Testis (tissue), 3 donors: Measurements from ENCODE around the gene ZBTB7C. TPM values are rescaled to one million over a fixed set of nuclear protein-coding genes. Genes with fewer than 3 reads are reported as not detected.
"Not testable (repeated sequence)": the region's sequence is repeated elsewhere in the genome, so short reads cannot be mapped to it uniquely, and the experiment has no call there.

ENCODE experiments used
- DNase-seq: peaks from one replicate; pipeline ENCODE4 v3.0.0-alpha.2; 2019
- H3K27ac ChIP-seq, 2 donors: fragments of 200-600 bp; sonication (generic); one replicate each; pipeline ENCODE4 v1.5.1; 2019
- H3K27me3 ChIP-seq: fragments of 200-600 bp; sonication (generic); one replicate; pipeline ENCODE4 v1.5.1; 2019
- H3K36me3 ChIP-seq: fragments of 200-600 bp; sonication (generic); one replicate; pipeline ENCODE4 v1.5.1; 2017; ENCODE audit warnings: low read depth; ENCODE audit errors: missing control alignments
- H3K4me1 ChIP-seq: fragments of 200-600 bp; sonication (generic); one replicate; pipeline ENCODE4 v1.5.1; 2019
- H3K4me3 ChIP-seq, 2 donors: fragments of 200-600 bp; sonication (generic); one replicate each; pipeline ENCODE4 v1.5.1; 2017 to 2019
- H3K9me3 ChIP-seq: fragments of 200-600 bp; sonication (generic); one replicate; pipeline ENCODE4 v1.5.1; 2017
- POLR2A ChIP-seq: fragments of 450-650 bp; IDR thresholded peaks from one replicate; pipeline ENCODE4 v1.6.1; 2017; ENCODE audit warnings: antibody characterized with exemption, mild to moderate bottlenecking, moderate library complexity
- WGBS, 2 donors: methylation state at CpG; one replicate each; pipeline ENCODE4 v1.1.5; 2018; 5-methylcytosine and 5-hydroxymethylcytosine counted together
- intact Hi-C: fragments of 100-400 bp; cut with DNase I; formaldehyde crosslinking; loops from one replicate; pipeline ENCODE4 v1.15.1; 2023; ENCODE audit warnings: low total_unique reads
- polyA plus RNA-seq: library from polyadenylated mRNA; stranded (reverse); fragments of 350-450 nt; fragmentation: Illumina TruSeq; extraction: RNeasy Lipid Tissue Mini Kit (QIAGEN cat#74804); gene quantifications from one replicate; pipeline ENCODE4 v1.2.3, GENCODE V29; 2014; ENCODE audit warnings: low read depth, low replicate concordance; ENCODE audit not compliant: insufficient read depth
- total RNA-seq, 2 donors: library from RNA; depleted of rRNA; stranded (reverse); fragments of >200 nt; gene quantifications; one replicate each; pipeline ENCODE4 v1.2.3, GENCODE V29; 2016
- TF ChIP-seq, protein P1 (sequence below), 3 experiments: fragments of 450-650 bp in 2 of 3; fragments of 200-600 bp in 1 of 3; sonication (generic) in 1 of 3; IDR thresholded peaks; one replicate each; pipeline ENCODE4 v1.5.1; 2016 to 2019; ENCODE audit warnings: antibody characterized with exemption in 3 of 3, mild to moderate bottlenecking in 2 of 3, moderate library complexity in 1 of 3

Gene ZBTB7C
- total and polyA plus RNA-seq, 3 donors from 2014 or later = 14.1 to 65.4 (median 42.4) TPM

DNA sequence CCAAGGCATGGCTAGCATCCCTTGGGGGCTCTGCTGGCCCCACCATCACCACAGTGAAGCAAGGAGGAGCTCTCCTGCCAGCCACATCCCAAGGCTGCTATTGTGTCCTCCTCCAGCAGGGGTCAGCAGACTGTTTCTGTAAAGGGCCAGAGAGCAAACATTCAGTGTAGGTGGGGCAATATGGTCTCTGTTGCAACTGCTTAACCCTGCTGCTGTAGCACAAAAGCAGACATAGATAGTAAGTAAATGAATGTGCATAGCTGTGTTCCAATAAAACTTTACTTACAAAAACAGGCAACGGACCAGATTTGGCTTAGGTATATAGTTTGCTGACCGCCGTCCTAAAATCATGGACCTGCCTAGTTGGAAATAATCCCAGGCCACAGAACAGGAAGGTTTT lies 36.4 kb upstream of the ZBTB7C start:
- 73 to 76% methylated on average over 3 of the region's 3 CpGs for WGBS, 2 donors
- intact Hi-C loops = no loop called here
- no peak overlapping the region for H3K4me3 ChIP-seq
- no peaks in the 10 kb centered on the region for H3K27me3 ChIP-seq
- H3K9me3 ChIP-seq = no peaks in the 10 kb centered on the region
- H3K4me1 ChIP-seq = peaks cover 29% of the 10 kb centered on the region
- H3K36me3 ChIP-seq = no peaks in the 10 kb centered on the region
- DNase-seq = peak; percentile 88
- TF ChIP-seq POLR2A = no peak
- TF ChIP-seq, protein P1, sequence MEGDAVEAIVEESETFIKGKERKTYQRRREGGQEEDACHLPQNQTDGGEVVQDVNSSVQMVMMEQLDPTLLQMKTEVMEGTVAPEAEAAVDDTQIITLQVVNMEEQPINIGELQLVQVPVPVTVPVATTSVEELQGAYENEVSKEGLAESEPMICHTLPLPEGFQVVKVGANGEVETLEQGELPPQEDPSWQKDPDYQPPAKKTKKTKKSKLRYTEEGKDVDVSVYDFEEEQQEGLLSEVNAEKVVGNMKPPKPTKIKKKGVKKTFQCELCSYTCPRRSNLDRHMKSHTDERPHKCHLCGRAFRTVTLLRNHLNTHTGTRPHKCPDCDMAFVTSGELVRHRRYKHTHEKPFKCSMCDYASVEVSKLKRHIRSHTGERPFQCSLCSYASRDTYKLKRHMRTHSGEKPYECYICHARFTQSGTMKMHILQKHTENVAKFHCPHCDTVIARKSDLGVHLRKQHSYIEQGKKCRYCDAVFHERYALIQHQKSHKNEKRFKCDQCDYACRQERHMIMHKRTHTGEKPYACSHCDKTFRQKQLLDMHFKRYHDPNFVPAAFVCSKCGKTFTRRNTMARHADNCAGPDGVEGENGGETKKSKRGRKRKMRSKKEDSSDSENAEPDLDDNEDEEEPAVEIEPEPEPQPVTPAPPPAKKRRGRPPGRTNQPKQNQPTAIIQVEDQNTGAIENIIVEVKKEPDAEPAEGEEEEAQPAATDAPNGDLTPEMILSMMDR (IDR thresholded peaks at IDR 0.05) = peak; percentile 64 to 84 (median 82)
- H3K27ac ChIP-seq = no peak overlapping the region

DNA sequence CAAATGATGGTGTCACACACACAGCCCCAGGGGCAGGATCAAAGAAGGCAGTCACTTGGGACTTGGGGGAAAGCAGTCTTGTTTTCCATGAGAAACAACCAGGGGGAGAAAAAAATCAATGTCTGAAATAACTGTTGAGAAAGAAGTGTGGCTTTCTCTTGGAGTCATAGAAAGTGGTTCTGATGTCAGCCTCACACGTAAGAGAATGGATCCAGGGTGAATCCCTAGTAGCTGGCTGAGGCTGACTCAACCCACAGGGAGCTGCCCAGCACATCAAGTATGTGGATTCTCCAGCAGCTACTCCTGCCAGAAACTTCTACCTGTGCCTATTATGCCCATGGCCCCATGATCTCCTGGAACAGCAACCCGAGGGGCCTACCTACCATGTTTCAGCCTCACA lies 33.6 kb upstream of the ZBTB7C start:
- no peak for TF ChIP-seq POLR2A
- TF ChIP-seq, protein P1 (IDR thresholded peaks at IDR 0.05) = no peak
- H3K4me3 ChIP-seq = no peak overlapping the region
- H3K36me3 ChIP-seq = no peaks in the 10 kb centered on the region
- DNase-seq = no peak
- H3K27ac ChIP-seq = no peak overlapping the region
- WGBS, 2 donors = 83 to 88% methylated on average over 2 of the region's 2 CpGs
- intact Hi-C loops = loop anchor here (5.0 kb wide), 1 partner anchor 415 kb away; no protein-coding TSS in a partner anchor
- no peaks in the 10 kb centered on the region for H3K27me3 ChIP-seq
- H3K4me1 ChIP-seq = peaks cover 24% of the 10 kb centered on the region
- no peaks in the 10 kb centered on the region for H3K9me3 ChIP-seq

DNA sequence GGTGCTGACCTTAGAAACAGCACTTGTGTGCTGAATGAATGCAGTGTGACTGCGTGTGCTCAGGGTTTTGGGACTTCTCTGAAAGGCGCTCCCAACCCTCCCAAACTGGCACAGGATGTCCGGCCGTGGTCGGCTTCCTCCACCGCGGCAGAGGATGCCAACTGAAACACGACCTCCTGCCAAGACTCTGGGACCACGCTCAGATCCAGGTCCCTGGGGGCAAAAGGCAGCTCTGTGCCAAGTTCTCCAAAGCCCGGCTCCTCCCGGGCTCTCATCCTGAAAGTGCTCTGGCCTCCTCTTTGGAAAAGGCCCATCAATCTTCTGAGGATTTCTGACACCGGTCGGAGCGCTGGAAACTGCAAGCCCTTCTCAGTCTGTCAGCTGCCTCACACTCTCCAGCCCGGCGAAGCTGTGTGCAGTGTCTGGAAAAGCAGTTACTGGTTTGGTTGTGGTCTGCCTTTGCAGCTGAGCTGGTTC lies 32.3 kb upstream of the ZBTB7C start:
- DNase-seq = peak; percentile 40
- WGBS, 2 donors = 41% methylated on average over 16 of the region's 16 CpGs; no CpG with 5 or more reads in 1 of the 2 donors
- Histone ChIP-seq H3K4me3 (no peak overlapping the region), H3K9me3 (no peaks in the 10 kb centered on the region), H3K27me3 (no peaks in the 10 kb centered on the region), H3K36me3 (no peaks in the 10 kb centered on the region), H3K4me1 (peaks cover 17% of the 10 kb centered on the region), H3K27ac (peak overlapping the region in 1 of 2 donors; percentile 56)
- TF ChIP-seq, protein P1 (IDR thresholded peaks at IDR 0.05) = no peak
- no peak for TF ChIP-seq POLR2A
- intact Hi-C loops = loop anchor here (5.0 kb wide), 1 partner anchor 414 kb away; no protein-coding TSS in a partner anchor

DNA sequence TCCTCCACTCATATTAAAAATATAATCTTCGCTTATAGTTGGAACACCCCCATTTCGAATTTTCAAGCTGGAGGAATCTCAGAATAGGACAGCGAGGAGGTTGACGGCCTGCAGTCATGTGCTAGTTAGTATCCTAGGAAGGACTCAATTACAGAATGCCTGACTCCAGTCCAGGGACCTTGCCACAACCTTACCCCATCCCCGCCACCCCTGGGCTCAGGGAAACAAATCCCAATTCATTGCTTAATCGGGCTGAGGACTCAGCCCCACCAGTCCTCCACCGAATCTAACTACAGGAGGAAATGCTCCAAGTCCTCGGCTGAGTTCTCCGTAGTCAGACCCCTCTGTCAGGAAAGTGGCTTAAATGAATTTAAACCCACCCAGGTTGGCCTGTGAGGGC lies 31.7 kb upstream of the ZBTB7C start:
- TF ChIP-seq, protein P1 (IDR thresholded peaks at IDR 0.05) = no peak
- WGBS, 2 donors = 76 to 93% methylated on average over 5 to 9 of the region's 9 CpGs
- peak overlapping the region; percentile 55 to 56 for H3K27ac ChIP-seq
- H3K36me3 ChIP-seq = no peaks in the 10 kb centered on the region
- no peaks in the 10 kb centered on the region for H3K9me3 ChIP-seq
- intact Hi-C loops = loop anchor here (5.0 kb wide), 1 partner anchor 414 kb away; no protein-coding TSS in a partner anchor
- no peak overlapping the region for H3K4me3 ChIP-seq
- peaks cover 15% of the 10 kb centered on the region for H3K4me1 ChIP-seq
- H3K27me3 ChIP-seq = no peaks in the 10 kb centered on the region
- no peak for DNase-seq

DNA sequence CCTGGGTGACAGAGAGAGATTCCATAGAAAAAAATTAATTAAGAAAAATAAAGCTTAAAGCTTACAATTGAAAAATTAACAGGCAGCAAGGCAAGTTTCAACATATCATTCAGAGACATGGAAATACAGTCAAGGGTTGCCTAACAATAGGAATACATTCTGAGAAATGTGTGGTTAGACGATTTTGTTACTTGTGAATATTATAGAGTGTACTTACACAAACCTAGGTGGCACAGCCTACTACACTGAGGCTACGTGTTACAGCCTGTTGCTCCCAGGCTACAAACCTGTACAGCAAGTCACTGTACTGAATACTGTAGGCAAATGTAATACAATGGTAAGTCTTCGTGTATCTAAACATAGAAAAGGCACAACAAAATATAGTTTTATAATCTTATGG lies 27.7 kb upstream of the ZBTB7C start:
- Histone ChIP-seq H3K4me3 (no peak overlapping the region), H3K36me3 (no peaks in the 10 kb centered on the region), H3K27ac (no peak overlapping the region), H3K4me1 (peaks cover 10% of the 10 kb centered on the region), H3K27me3 (no peaks in the 10 kb centered on the region), H3K9me3 (no peaks in the 10 kb centered on the region)
- intact Hi-C loops = no loop called here
- WGBS, 2 donors = 93 to 97% methylated on average over 3 of the region's 3 CpGs
- TF ChIP-seq, protein P1 (IDR thresholded peaks at IDR 0.05) = no peak
- TF ChIP-seq POLR2A = no peak
- DNase-seq = no peak

DNA sequence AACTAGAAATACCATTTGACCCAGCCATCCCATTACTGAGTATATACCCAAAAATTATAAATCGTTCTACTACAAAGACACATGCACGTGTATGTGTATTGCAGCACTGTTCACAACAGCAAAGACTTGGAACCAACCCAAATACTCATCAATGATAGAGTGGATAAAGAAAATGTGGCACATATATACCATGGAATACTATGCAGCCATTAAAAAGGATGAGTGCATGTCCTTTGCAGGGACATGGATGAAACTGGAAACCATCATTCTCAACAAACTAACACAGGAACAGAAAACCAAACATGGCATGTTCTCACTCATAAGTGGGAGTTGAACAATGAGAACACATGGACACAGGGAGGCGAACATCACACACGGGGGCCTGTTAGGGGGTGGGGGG lies 25.2 kb upstream of the ZBTB7C start:
- H3K4me3 ChIP-seq, H3K27ac ChIP-seq, H3K4me1 ChIP-seq, H3K36me3 ChIP-seq, DNase-seq, H3K9me3 ChIP-seq, intact Hi-C loops, H3K27me3 ChIP-seq: not testable (repeated sequence)
- 86 to 90% methylated on average over 4 of the region's 4 CpGs for WGBS, 2 donors
